Measurements from ENCODE around the gene ANKRD10. TPM values are rescaled to one million over a fixed set of nuclear protein-coding genes. Genes with fewer than 3 reads are reported as not detected.
"Not testable (repeated sequence)": the region's sequence is repeated elsewhere in the genome, so short reads cannot be mapped to it uniquely, and the experiment has no call there.

Gene ANKRD10
- total RNA-seq, 1 donor from 2014 or later = 139 TPM

- DNase-seq (ENCODE audit: low spot score) = no peak
Measured at GRCh38 chr13:110867380-110867779, 47.5 kb downstream of the ANKRD10 start.

GRCh38 chr13:110866491-110867170 lies 48.2 kb downstream of the ANKRD10 start:
- DNase-seq (ENCODE audit: low spot score) = no peak

- no peak for DNase-seq (ENCODE audit: low spot score)
Measured at GRCh38 chr13:110863685-110864084, 51.2 kb downstream of the ANKRD10 start.

- DNase-seq (ENCODE audit: low spot score) = no peak
Measured at GRCh38 chr13:110860983-110861382, 53.9 kb downstream of the ANKRD10 start.

GRCh38 chr13:110856942-110857835 lies 57.7 kb downstream of the ANKRD10 start:
- no peak for DNase-seq (ENCODE audit: low spot score)

- DNase-seq (ENCODE audit: low spot score) = no peak
Measured at GRCh38 chr13:110855363-110855762, 59.5 kb downstream of the ANKRD10 start.

- no peak for DNase-seq (ENCODE audit: low spot score)
Measured at GRCh38 chr13:110854866-110855265, 60.0 kb downstream of the ANKRD10 start.

GRCh38 chr13:110853235-110853721 lies 61.6 kb downstream of the ANKRD10 start:
- DNase-seq (ENCODE audit: low spot score) = no peak

- DNase-seq (ENCODE audit: low spot score) = no peak
Measured at GRCh38 chr13:110850840-110851239, 64.0 kb downstream of the ANKRD10 start.

- DNase-seq (ENCODE audit: low spot score) = no peak
Measured at GRCh38 chr13:110850006-110850405, 64.9 kb downstream of the ANKRD10 start.

- DNase-seq (ENCODE audit: low spot score) = no peak
Measured at GRCh38 chr13:110845520-110845919, 69.3 kb downstream of the ANKRD10 start.

GRCh38 chr13:110841846-110842245 lies 73.0 kb downstream of the ANKRD10 start:
- no peak for DNase-seq (ENCODE audit: low spot score)

GRCh38 chr13:110841406-110841805 lies 73.5 kb downstream of the ANKRD10 start:
- no peak for DNase-seq (ENCODE audit: low spot score)

GRCh38 chr13:110838867-110839538 lies 75.9 kb downstream of the ANKRD10 start:
- no peak for DNase-seq (ENCODE audit: low spot score)

- DNase-seq (ENCODE audit: low spot score) = no peak
Measured at GRCh38 chr13:110838116-110838515, 76.8 kb downstream of the ANKRD10 start.

GRCh38 chr13:110837397-110838061 lies 77.3 kb downstream of the ANKRD10 start:
- DNase-seq (ENCODE audit: low spot score) = not testable (repeated sequence)

GRCh38 chr13:110836605-110836903 lies 78.3 kb downstream of the ANKRD10 start:
- no peak for DNase-seq (ENCODE audit: low spot score)

- DNase-seq (ENCODE audit: low spot score) = no peak
Measured at GRCh38 chr13:110835721-110836604, 78.9 kb downstream of the ANKRD10 start.

- DNase-seq (ENCODE audit: low spot score) = no peak
Measured at GRCh38 chr13:110834572-110834971, 80.3 kb downstream of the ANKRD10 start.

GRCh38 chr13:110832531-110832930 lies 82.3 kb downstream of the ANKRD10 start:
- DNase-seq (ENCODE audit: low spot score) = no peak

- no peak for DNase-seq (ENCODE audit: low spot score)
Measured at GRCh38 chr13:110832205-110832479, 82.7 kb downstream of the ANKRD10 start.

Measured in mucosa of gallbladder (tissue), 1 donor.